H1 (cell line): ENCODE data around the gene NPTN. TPM values are rescaled to one million over a fixed set of nuclear protein-coding genes. Genes with fewer than 3 reads are reported as not detected.

ENCODE experiments used
- CTCF ChIA-PET: fragments of 300-600 bp; sonication (Branson Sonifier 250); formaldehyde crosslinking; loops from one replicate; lab custom pipeline; 2021; ENCODE audit not compliant: partially characterized antibody; lab: Charles Lee
- POLR2A ChIA-PET: fragments of 300-600 bp; sonication (Branson Sonifier 250); formaldehyde crosslinking; loops from one replicate; lab custom pipeline; 2021; ENCODE audit warnings: inconsistent platforms; ENCODE audit not compliant: partially characterized antibody; lab: Charles Lee
- DNase-seq, 2 experiments: peaks; one replicate each; pipeline versions ENCODE4 v3.0.0 to v3.0.0-alpha.2; 2010 to 2022; ENCODE audit warnings: low spot score in 2 of 2, low read depth in 1 of 2, mixed read lengths in 1 of 2
- FAIRE-seq: peaks from 2 replicates; lab custom pipeline; 2011; peaks lifted over from hg19 to GRCh38; lab: Jason Lieb, UNC
- H2AFZ ChIP-seq: 2 replicates; pipeline ENCODE4 v1.8.1; 2012; ENCODE audit warnings: low read length, inconsistent platforms
- H2AK5ac ChIP-seq: 2 replicates; pipeline ENCODE4 v1.6.1; 2013; ENCODE audit warnings: low read depth, low read length
- H2BK120ac ChIP-seq: replicated peaks from 2 replicates; pipeline ENCODE3; 2013; ENCODE audit warnings: low read depth, low read length, inconsistent platforms
- H2BK12ac ChIP-seq: 2 replicates; pipeline ENCODE4 v1.6.1; 2013; ENCODE audit warnings: low read depth, low read length
- H2BK15ac ChIP-seq: 2 replicates; pipeline ENCODE4 v1.6.1; 2013; ENCODE audit warnings: low read length
- H2BK20ac ChIP-seq: 2 replicates; pipeline ENCODE4 v1.6.1; 2013; ENCODE audit warnings: low read length
- H2BK5ac ChIP-seq: 2 replicates; pipeline ENCODE4 v1.6.1; 2013; ENCODE audit warnings: low read depth, low read length
- H3K14ac ChIP-seq: 2 replicates; pipeline ENCODE4 v1.6.1; 2013; ENCODE audit warnings: inconsistent platforms; ENCODE audit not compliant: insufficient read length
- H3K18ac ChIP-seq: 2 replicates; pipeline ENCODE4 v1.6.1; 2013; ENCODE audit warnings: low read length; ENCODE audit errors: extremely low read depth
- H3K23ac ChIP-seq: 2 replicates; pipeline ENCODE4 v1.6.1; 2013; ENCODE audit warnings: inconsistent platforms; ENCODE audit not compliant: insufficient read length
- H3K23me2 ChIP-seq: 2 replicates; pipeline ENCODE4 v1.6.1; 2013; ENCODE audit warnings: low read depth, low read length
- H3K27ac ChIP-seq: 2 replicates; pipeline ENCODE4 v1.6.1; 2011; ENCODE audit warnings: low read depth, low read length, inconsistent platforms
- H3K27me3 ChIP-seq, 4 experiments: replicated peaks in 1 of 4; 1 replicate in 1 of 4; 2 replicates in 3 of 4; pipeline versions ENCODE4 v1.6.1 to v1.8.1; 2011 to 2013; ENCODE audit warnings: low read length in 3 of 4, mild to moderate bottlenecking in 3 of 4, inconsistent platforms in 2 of 4, mixed read lengths in 2 of 4, moderate library complexity in 1 of 4; ENCODE audit not compliant: control insufficient read depth in 3 of 4, insufficient read depth in 3 of 4; ENCODE audit errors: extremely low read depth in 1 of 4
- H3K36me3 ChIP-seq, 4 experiments: 2 replicates each; pipeline versions ENCODE4 v1.6.1 to v1.8.1; 2011 to 2013; ENCODE audit warnings: mild to moderate bottlenecking in 4 of 4, low read length in 3 of 4, moderate library complexity in 2 of 4, control low read depth in 1 of 4, inconsistent platforms in 1 of 4; ENCODE audit not compliant: insufficient read depth in 4 of 4, control insufficient read depth in 2 of 4
- H3K4ac ChIP-seq: replicated peaks from 2 replicates; pipeline ENCODE3; 2013; ENCODE audit warnings: low read length, low read depth, mixed read lengths, inconsistent platforms; ENCODE audit not compliant: insufficient read length
- H3K4me1 ChIP-seq, 4 experiments: replicated peaks in 1 of 4; 1 replicate in 1 of 4; 2 replicates in 3 of 4; pipeline versions ENCODE4 v1.6.1 to v1.8.1; 2011 to 2013; ENCODE audit warnings: low read length in 3 of 4, inconsistent platforms in 2 of 4, mixed read lengths in 1 of 4; ENCODE audit not compliant: insufficient read depth in 4 of 4, control insufficient read depth in 3 of 4
- H3K4me2 ChIP-seq, 2 experiments: 2 replicates each; pipeline versions ENCODE4 v1.6.1 to v1.8.1; 2011 to 2013; ENCODE audit warnings: low read depth in 2 of 2, low read length in 2 of 2, control low read depth in 1 of 2, inconsistent platforms in 1 of 2, mild to moderate bottlenecking in 1 of 2; ENCODE audit not compliant: insufficient read depth in 1 of 2
- H3K4me3 ChIP-seq, 4 experiments: fragments of 200-600, 300-600 bp in 1 of 4; sonication (generic), shearing (Covaris generic), sonication (Bioruptor Twin) in 1 of 4; 2 replicates each; pipeline versions ENCODE4 v1.5.1 to v1.8.1; 2011 to 2016; ENCODE audit warnings: low read length in 4 of 4, low read depth in 3 of 4, control low read depth in 2 of 4, inconsistent platforms in 2 of 4, mild to moderate bottlenecking in 2 of 4, mixed read lengths in 1 of 4, moderate library complexity in 1 of 4; ENCODE audit not compliant: insufficient read depth in 2 of 4; ENCODE audit errors: extremely low read depth in 1 of 4
- H3K56ac ChIP-seq: replicated peaks from 2 replicates; pipeline ENCODE3; 2013; ENCODE audit warnings: low read depth, mild to moderate bottlenecking, mixed read lengths, low read length, inconsistent platforms; ENCODE audit not compliant: insufficient read length
- H3K79me1 ChIP-seq: 2 replicates; pipeline ENCODE4 v1.6.1; 2013; ENCODE audit warnings: low read depth, low read length, control low read depth
- H3K79me2 ChIP-seq, 2 experiments: 2 replicates each; pipeline versions ENCODE4 v1.6.1 to v1.8.1; 2012 to 2013; ENCODE audit warnings: low read length in 2 of 2, mild to moderate bottlenecking in 2 of 2, inconsistent platforms in 1 of 2; ENCODE audit not compliant: insufficient read depth in 2 of 2, control insufficient read depth in 1 of 2
- H3K9ac ChIP-seq, 4 experiments: replicated peaks in 1 of 4; 1 replicate in 1 of 4; 2 replicates in 3 of 4; pipeline versions ENCODE4 v1.6.1 to v1.8.1; 2011 to 2013; ENCODE audit warnings: low read depth in 3 of 4, low read length in 3 of 4, control low read depth in 2 of 4, mild to moderate bottlenecking in 2 of 4, moderate library complexity in 2 of 4, inconsistent platforms in 1 of 4; ENCODE audit errors: extremely low read depth in 1 of 4
- H3K9me3 ChIP-seq, 2 experiments: 2 replicates each; pipeline versions ENCODE4 v1.6.1 to v1.8.1; 2012 to 2013; ENCODE audit warnings: mild to moderate bottlenecking in 2 of 2, moderate library complexity in 2 of 2, control low read depth in 1 of 2, inconsistent platforms in 1 of 2, low read depth in 1 of 2, low read length in 1 of 2, mixed read lengths in 1 of 2; ENCODE audit not compliant: insufficient read depth in 2 of 2
- H4K20me1 ChIP-seq, 2 experiments: replicated peaks in 1 of 2; 2 replicates each; pipeline versions ENCODE3 to v1.8.1; 2011 to 2013; ENCODE audit warnings: inconsistent platforms in 2 of 2, low read length in 2 of 2, mild to moderate bottlenecking in 1 of 2; ENCODE audit not compliant: insufficient read depth in 2 of 2, control insufficient read depth in 1 of 2
- H4K5ac ChIP-seq: 2 replicates; pipeline ENCODE4 v1.6.1; 2013; ENCODE audit warnings: low read length, low read depth, mixed read lengths, inconsistent platforms; ENCODE audit not compliant: insufficient read length
- H4K8ac ChIP-seq: 2 replicates; pipeline ENCODE4 v1.8.0; 2013; ENCODE audit warnings: mild to moderate bottlenecking, moderate library complexity, low read length, inconsistent platforms; ENCODE audit not compliant: insufficient read depth; ENCODE audit errors: extremely low read depth
- H4K91ac ChIP-seq: replicated peaks from 2 replicates; pipeline ENCODE3; 2013; ENCODE audit warnings: low read length, mixed read lengths, inconsistent platforms; ENCODE audit not compliant: insufficient read length
- CBX8 ChIP-seq: fragments of 300-800, 300-1000 bp; sonication (generic); IDR thresholded peaks from 2 replicates; pipeline ENCODE4 v1.7.1; 2016; ENCODE audit warnings: low read depth, low read length, borderline replicate concordance
- CTBP2 ChIP-seq: IDR thresholded peaks from 2 replicates; pipeline ENCODE4 v1.7.0; 2011; ENCODE audit warnings: borderline replicate concordance, mild to moderate bottlenecking, moderate library complexity, mixed read lengths, low read length; ENCODE audit not compliant: insufficient read depth, insufficient read length
- E2F6 ChIP-seq: IDR thresholded peaks from 2 replicates; pipeline ENCODE4 v1.6.1; 2012; ENCODE audit warnings: inconsistent platforms
- JUND ChIP-seq: IDR thresholded peaks from 2 replicates; pipeline ENCODE4 v1.6.1; 2011; ENCODE audit warnings: mild to moderate bottlenecking, improper control_type of control experiment, low read length
- NANOG ChIP-seq: IDR thresholded peaks from 2 replicates; pipeline ENCODE4 v1.6.1; 2011; ENCODE audit warnings: low read length, low read depth, mild to moderate bottlenecking, inconsistent platforms; ENCODE audit not compliant: insufficient read depth, poor library complexity, severe bottlenecking
- POLR2AphosphoS5 ChIP-seq: IDR thresholded peaks from 2 replicates; pipeline ENCODE4 v1.6.1; 2011; ENCODE audit warnings: low read depth, low read length
- SP2 ChIP-seq: IDR thresholded peaks from 2 replicates; pipeline ENCODE4 v1.6.1; 2012; ENCODE audit warnings: mild to moderate bottlenecking, low read length, inconsistent platforms
- WGBS, 2 experiments: shearing (Covaris generic) in 1 of 2; methylation state at CpG; one replicate each; pipeline versions ENCODE4 v1.1.6 to v1.1.7; 2013 to 2015; ENCODE audit warnings: low lambda C conversion rate in 2 of 2, mixed read lengths in 2 of 2, inconsistent platforms in 1 of 2, low coverage in 1 of 2, missing lambda C conversion rate in 1 of 2; ENCODE audit not compliant: insufficient replicate concordance in 2 of 2, insufficient coverage in 1 of 2, insufficient read length in 1 of 2; ENCODE audit errors: extremely low coverage in 1 of 2, missing lambda C conversion rate in 1 of 2; 5-methylcytosine and 5-hydroxymethylcytosine counted together
- polyA plus RNA-seq, 7 experiments: library from polyadenylated mRNA; depleted of rRNA in 3 of 7; stranded (reverse) in 5 of 7; unstranded in 2 of 7; fragments of >200 nt in 5 of 7; fragments of 200-250 nt in 2 of 7; gene quantifications; 1 replicate in 5 of 7; 2 replicates in 1 of 7; 4 replicates in 1 of 7; pipeline versions ENCODE4 v1.2.1 to v1.2.3, GENCODE V29; 2011 to 2013; ENCODE audit warnings: missing spikeins in 2 of 7, mixed read lengths in 2 of 7
- total RNA-seq: library from RNA; stranded (reverse); fragmentation: NEBNext Ultra II Directional; extraction: Animal tissue kit (Norgen Biotek cat#: 25700); gene quantifications from 2 replicates; pipeline ENCODE4 v1.2.1, GENCODE V29; 2021

The NPTN gene
- total and polyA plus RNA-seq, 2 of the 8 experiments (the other 6 are each of a cell fraction or from before 2014, with no cell fraction given) = 67.0 to 113 TPM

DNA sequence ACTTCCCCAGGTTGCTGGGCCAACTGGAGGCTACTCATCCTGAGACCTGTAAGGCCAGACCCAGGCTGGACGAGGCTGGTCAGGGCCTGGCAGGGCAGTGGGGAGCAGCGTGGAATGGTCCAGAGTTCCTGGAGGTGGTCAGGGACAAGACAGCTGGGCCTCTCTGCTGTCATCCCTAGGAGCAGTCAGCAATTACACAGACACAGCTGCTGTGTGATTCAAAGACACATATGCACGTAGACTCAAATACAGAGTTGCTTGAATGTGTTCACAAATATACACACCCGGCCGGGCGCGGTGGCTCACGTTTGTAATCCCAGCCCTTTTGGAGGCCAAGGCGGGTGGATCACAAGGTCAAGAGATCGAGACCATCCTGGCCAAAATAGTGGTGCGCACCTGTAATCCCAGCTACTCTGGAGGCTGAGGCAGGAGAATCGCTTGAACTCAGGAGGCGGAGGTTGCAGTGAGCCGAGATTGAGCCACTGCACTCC is 49.5 kb upstream of the NPTN start:
- Histone ChIP-seq H3K27me3 (no peaks in the 10 kb centered on the region), H3K18ac (no peak overlapping the region), H3K4me1 (peaks cover 2 to 19% (median 10%) of the 10 kb centered on the region in 4 experiments; a peak in 3 of 7 replicates), H2AK5ac (no peak overlapping the region), H3K27ac (no peak overlapping the region), H4K20me1 (peaks cover 14 to 17% of the 10 kb centered on the region in 2 experiments), H2BK20ac (no peak overlapping the region), H4K91ac (no peak overlapping the region), H3K4me2 (no peak overlapping the region; a peak in 1 of 4 replicates), H3K79me1 (peaks cover 15% of the 10 kb centered on the region), H3K79me2 (peaks cover 20 to 27% of the 10 kb centered on the region in 2 experiments), H3K36me3 (no peaks in the 10 kb centered on the region), H4K5ac (no peak overlapping the region), H3K9ac (no peak overlapping the region), H4K8ac (no peak overlapping the region), H3K23ac (no peak overlapping the region), H3K4ac (no peak overlapping the region), H2BK120ac (no peak overlapping the region), H2BK5ac (no peak overlapping the region), H3K56ac (no peak overlapping the region), H2BK15ac (peak overlapping the region; percentile 68; the same call in 1 of the 2 replicates), H3K23me2 (peaks cover 7% of the 10 kb centered on the region), H3K4me3 (no peak overlapping the region), H2AFZ (no peak overlapping the region), H3K14ac (no peak overlapping the region), H3K9me3 (no peaks in the 10 kb centered on the region), H2BK12ac (no peak overlapping the region)
- 88% methylated on average over 14 of the region's 14 CpGs; no CpG with 5 or more reads in 1 of the 2 experiments for WGBS, 2 experiments
- FAIRE-seq (no peak), DNase-seq (no peak)
- POLR2A ChIA-PET = interaction anchor here (1.5 to 9.2 kb wide), 2 partner anchors 9 to 15 kb away, joined by 6 to 93 read pairs; no protein-coding TSS in a partner anchor
- CTCF ChIA-PET = interaction anchor here (0.6 to 15.1 kb wide), 9 partner anchors 8 to 718 kb away, joined by 3 to 496 read pairs (median 5); partner anchors contain the start of gene NPTN
- TF ChIP-seq SP2 (no peak), CTBP2 (no peak), POLR2AphosphoS5 (no peak), CBX8 (no peak), NANOG (no peak), E2F6 (no peak), JUND (no peak)
